Bladder microvascular endothelial cell (primary cell): Measurements from ENCODE around the gene RNF138. TPM values are rescaled to one million over a fixed set of nuclear protein-coding genes. Genes with fewer than 3 reads are reported as not detected.

Source experiments
- total RNA-seq: library from RNA; depleted of rRNA; stranded (reverse); fragments of >200 nt; gene quantifications from 2 replicates; pipeline ENCODE4 v1.2.3, GENCODE V29; 2014

Gene RNF138, protein sequence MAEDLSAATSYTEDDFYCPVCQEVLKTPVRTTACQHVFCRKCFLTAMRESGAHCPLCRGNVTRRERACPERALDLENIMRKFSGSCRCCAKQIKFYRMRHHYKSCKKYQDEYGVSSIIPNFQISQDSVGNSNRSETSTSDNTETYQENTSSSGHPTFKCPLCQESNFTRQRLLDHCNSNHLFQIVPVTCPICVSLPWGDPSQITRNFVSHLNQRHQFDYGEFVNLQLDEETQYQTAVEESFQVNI
- 26.1 and 29.8 TPM in 2 replicates for total RNA-seq

GRCh38 chr18:32091724-32092421 lies at the start of gene RNF138:
RNF138 (plus strand) TSS chr18:32091874; CDS start chr18:32092777, 903 bp downstream.

Other genes starting within 250 kb of the RNF138 start
- 35.5 and 68.9 TPM in 2 replicates for gene TRAPPC8, start 148.7 kb upstream of the RNF138 start, total RNA-seq
- gene RNF125, start 73.0 kb upstream of the RNF138 start, total RNA-seq, result 4.8 and 6.5 TPM in 2 replicates
- 0.25 TPM in 1 of 2 replicates, not detected in the other for gene MEP1B, start 98.2 kb downstream of the RNF138 start, total RNA-seq